ENCODE measurements around the gene IL10.
"Not testable (repeated sequence)": the region's sequence is repeated elsewhere in the genome, so short reads cannot be mapped to it uniquely, and the experiment has no call there.

IL10 gene

GRCh38 chr1:206765771-206766170, 6.5 kb downstream of the IL10 start:
- not testable (repeated sequence) for DNase-seq (ENCODE audit: low read depth, low spot score)

- not testable (repeated sequence) for DNase-seq (ENCODE audit: low read depth, low spot score)
Observed at GRCh38 chr1:206762741-206763364, 9.4 kb downstream of the IL10 start.

- no peak for DNase-seq (ENCODE audit: low read depth, low spot score)
Observed at GRCh38 chr1:206761159-206761768, 11.0 kb downstream of the IL10 start.

GRCh38 chr1:206760590-206760989, 11.7 kb downstream of the IL10 start:
- no peak for DNase-seq (ENCODE audit: low read depth, low spot score)

- DNase-seq (ENCODE audit: low read depth, low spot score): no peak
Observed at GRCh38 chr1:206757524-206758266, 14.6 kb downstream of the IL10 start.

- no peak for DNase-seq (ENCODE audit: low read depth, low spot score)
Observed at GRCh38 chr1:206754011-206754410, 18.3 kb downstream of the IL10 start.

- DNase-seq (ENCODE audit: low read depth, low spot score): no peak
Observed at GRCh38 chr1:206753141-206753540, 19.2 kb downstream of the IL10 start.

- DNase-seq (ENCODE audit: low read depth, low spot score): no peak
Observed at GRCh38 chr1:206752481-206752880, 19.8 kb downstream of the IL10 start.

GRCh38 chr1:206751891-206752290, 20.4 kb downstream of the IL10 start:
- no peak for DNase-seq (ENCODE audit: low read depth, low spot score)

- DNase-seq (ENCODE audit: low read depth, low spot score): no peak
Observed at GRCh38 chr1:206748348-206749030, 23.8 kb downstream of the IL10 start.

- no peak for DNase-seq (ENCODE audit: low read depth, low spot score)
Observed at GRCh38 chr1:206745301-206745700, 27.0 kb downstream of the IL10 start.

- no peak for DNase-seq (ENCODE audit: low read depth, low spot score)
Observed at GRCh38 chr1:206744683-206745082, 27.6 kb downstream of the IL10 start.

- DNase-seq (ENCODE audit: low read depth, low spot score): no peak
Observed at GRCh38 chr1:206742719-206743383, 29.4 kb downstream of the IL10 start.

- DNase-seq (ENCODE audit: low read depth, low spot score): no peak
Observed at GRCh38 chr1:206741142-206741701, 31.1 kb downstream of the IL10 start.

- DNase-seq (ENCODE audit: low read depth, low spot score): no peak
Observed at GRCh38 chr1:206739411-206740076, 32.8 kb downstream of the IL10 start.

GRCh38 chr1:206738370-206739366, 33.6 kb downstream of the IL10 start:
- no peak for DNase-seq (ENCODE audit: low read depth, low spot score)

GRCh38 chr1:206737729-206738201, 34.5 kb downstream of the IL10 start:
- no peak for DNase-seq (ENCODE audit: low read depth, low spot score)

- no peak for DNase-seq (ENCODE audit: low read depth, low spot score)
Observed at GRCh38 chr1:206736878-206737728, 35.2 kb downstream of the IL10 start.

Measured in activated CD4-positive, CD25-positive, alpha-beta regulatory T cell treated with anti-CD3 and anti-CD28 coated beads, Interleukin-2, amount 50 U/mL, for 16 hours (primary cell).